K562 (cell line): ENCODE measurements around the gene NIPBL. TPM values are rescaled to one million over a fixed set of nuclear protein-coding genes. Genes with fewer than 3 reads are reported as not detected.

Experiments
- ATAC-seq: fragments of 200-7000 bp; cut with Tn5 transposase; 3 replicates; pipeline ENCODE4 v1.9.1; 2020; ENCODE audit warnings: moderate library complexity
- BruUV-seq: library from RNA; stranded (reverse); fragments of 400-500 nt; replicated peaks from 2 replicates; lab custom pipeline; 2021; lab: Mats Ljungman, UMichigan
- CTCF ChIA-PET: fragments of 300-600 bp; formaldehyde crosslinking; extraction: SDS; loops from one replicate; lab custom pipeline; 2021; ENCODE audit warnings: low intra/inter-chr PET ratio; lab: Yijun Ruan, JAX
- POLR2A ChIA-PET: fragments of 300-600, 350-650 bp; sonication (Branson Sonifier 250); formaldehyde crosslinking; extraction: SDS; loops from one replicate; lab custom pipeline; 2021; ENCODE audit warnings: antibody characterized with exemption, inconsistent platforms; lab: Yijun Ruan, JAX
- DNase-seq, 4 experiments: peaks; one replicate each; pipeline versions ENCODE4 v3.0.0 to v3.0.0-alpha.2; 2011 to 2018; ENCODE audit warnings: low spot score in 3 of 4, mixed read lengths in 3 of 4; ENCODE audit errors: extremely low read depth in 1 of 4
- FAIRE-seq: peaks from 2 replicates; lab custom pipeline; 2011; peaks lifted over from hg19 to GRCh38; lab: Jason Lieb, UNC
- H2AFZ ChIP-seq: 2 replicates; pipeline ENCODE4 v1.6.0; 2011; ENCODE audit warnings: low read depth, low read length, control low read depth, inconsistent platforms
- H3K27ac ChIP-seq: fragments of 200-600 bp; 3 replicates; pipeline ENCODE4 v1.8.0; 2011; ENCODE audit warnings: low read depth, mild to moderate bottlenecking, control low read depth, inconsistent platforms, low read length, moderate library complexity, mixed read lengths; ENCODE audit errors: extremely low read depth
- H3K27me3 ChIP-seq, 2 experiments: fragments of 300-600 bp in 1 of 2; 2 replicates in 1 of 2; 3 replicates in 1 of 2; pipeline versions ENCODE4 v1.6.0 to v1.8.0; 2011; ENCODE audit warnings: inconsistent platforms in 2 of 2, low read length in 2 of 2, mild to moderate bottlenecking in 1 of 2, mixed read lengths in 1 of 2, moderate library complexity in 1 of 2; ENCODE audit not compliant: control insufficient read depth in 2 of 2, insufficient read depth in 2 of 2
- H3K36me3 ChIP-seq: fragments of 300-600 bp; 3 replicates; pipeline ENCODE4 v1.8.0; 2011; ENCODE audit warnings: mild to moderate bottlenecking, low read length, inconsistent platforms; ENCODE audit not compliant: control insufficient read depth, insufficient read depth
- H3K4me1 ChIP-seq, 2 experiments: fragments of 200-600 bp in 1 of 2; replicated peaks in 1 of 2; 2 replicates in 1 of 2; 3 replicates in 1 of 2; pipeline versions ENCODE4 v1.5.1 to v1.8.0; 2011; ENCODE audit warnings: inconsistent platforms in 2 of 2, low read length in 2 of 2, mild to moderate bottlenecking in 1 of 2, mixed read lengths in 1 of 2, moderate library complexity in 1 of 2; ENCODE audit not compliant: control insufficient read depth in 2 of 2, insufficient read depth in 2 of 2
- H3K4me2 ChIP-seq: 2 replicates; pipeline ENCODE4 v1.6.1; 2011; ENCODE audit warnings: low read length, control low read depth, inconsistent platforms, mixed read lengths; ENCODE audit not compliant: insufficient read depth
- H3K4me3 ChIP-seq: fragments of 200-600 bp; sonication (generic), shearing (Covaris generic); 2 replicates; pipeline ENCODE4 v1.5.1; 2016; ENCODE audit warnings: control low read depth, inconsistent platforms
- H3K79me2 ChIP-seq: fragments of 200-600 bp; 3 replicates; pipeline ENCODE4 v1.8.0; 2011; ENCODE audit warnings: low read length, inconsistent platforms; ENCODE audit not compliant: control insufficient read depth, insufficient read depth
- H3K9ac ChIP-seq, 2 experiments: 2 replicates each; pipeline versions ENCODE4 v1.6.0 to v1.6.1; 2011; ENCODE audit warnings: low read depth in 2 of 2, low read length in 2 of 2, control low read depth in 1 of 2, inconsistent platforms in 1 of 2, mild to moderate bottlenecking in 1 of 2, mixed read lengths in 1 of 2; ENCODE audit not compliant: insufficient read depth in 1 of 2
- H3K9me1 ChIP-seq: one replicate; pipeline ENCODE4 v1.6.0; 2011; ENCODE audit warnings: inconsistent platforms, mild to moderate bottlenecking, low read length, moderate library complexity; ENCODE audit not compliant: control insufficient read depth, insufficient read depth
- H3K9me3 ChIP-seq: replicated peaks from 2 replicates; pipeline ENCODE4 v1.5.1; 2011; ENCODE audit warnings: low read depth, low read length, inconsistent platforms; ENCODE audit not compliant: control insufficient read depth, insufficient read depth
- H4K20me1 ChIP-seq: replicated peaks from 2 replicates; pipeline ENCODE4 v1.6.1; 2011; ENCODE audit warnings: low read length, inconsistent platforms, mixed read lengths; ENCODE audit not compliant: control insufficient read depth, insufficient read depth
- GABPB1 ChIP-seq: sonication (generic); formaldehyde crosslinking; IDR thresholded peaks from 2 replicates; pipeline ENCODE4 v1.8.0; 2022; ENCODE audit warnings: mild to moderate bottlenecking, missing genetic modification reagents
- HCFC1 ChIP-seq: IDR thresholded peaks from 2 replicates; pipeline ENCODE4 v1.6.1; 2012; ENCODE audit warnings: low read depth, low read length, improper control_type of control experiment
- NCOA4 ChIP-seq: fragments of 450-650 bp; IDR thresholded peaks from 2 replicates; pipeline ENCODE4 v1.6.1; 2018; ENCODE audit warnings: mild to moderate bottlenecking; ENCODE audit not compliant: partially characterized antibody
- NR2C1 ChIP-seq, 2 experiments: fragments of 450-650 bp; IDR thresholded peaks; 2 replicates each; pipeline ENCODE4 v1.6.1; 2017; ENCODE audit warnings: mild to moderate bottlenecking in 2 of 2, antibody characterized with exemption in 1 of 2, inconsistent platforms in 1 of 2, missing compliant biosample characterization in 1 of 2, missing genetic modification characterization in 1 of 2
- POU5F1 ChIP-seq: fragments of 150-350 bp; IDR thresholded peaks from 2 replicates; pipeline ENCODE4 v1.6.1; 2014; ENCODE audit warnings: borderline replicate concordance, low read length, low read depth, mild to moderate bottlenecking; ENCODE audit not compliant: partially characterized antibody
- RAD51 ChIP-seq: fragments of 450-650 bp; IDR thresholded peaks from 2 replicates; pipeline ENCODE4 v1.7.1; 2016; ENCODE audit warnings: low read depth, mild to moderate bottlenecking, borderline replicate concordance
- SLC30A9 ChIP-seq: fragments of 250-450 bp; sonication (Bioruptor Pico); IDR thresholded peaks from 2 replicates; pipeline ENCODE4 v1.8.0; 2022; ENCODE audit warnings: mild to moderate bottlenecking, moderate library complexity
- ZNF140 ChIP-seq: fragments of 250-450 bp; sonication (Bioruptor Pico); IDR thresholded peaks from 2 replicates; pipeline ENCODE4 v1.8.0; 2021; ENCODE audit warnings: moderate library complexity, mild to moderate bottlenecking, inconsistent platforms
- WGBS: fragments of 100-300 bp; shearing (Covaris generic); methylation state at CpG from one replicate; pipeline ENCODE4 v1.1.6; 2016; ENCODE audit warnings: low coverage, mixed read lengths; ENCODE audit not compliant: insufficient coverage; ENCODE audit errors: missing lambda C conversion rate; 5-methylcytosine and 5-hydroxymethylcytosine counted together
- in situ Hi-C: fragments of 300-500 bp; cut with MboI; formaldehyde crosslinking; loops from 4 replicates; pipeline ENCODE4 v1.15.0; 2018; ENCODE audit warnings: inconsistent platforms, mixed read lengths
- intact Hi-C: fragments of 100-400 bp; cut with micrococcal nuclease; formaldehyde crosslinking; loops from 2 replicates; pipeline ENCODE4 v1.14.2; 2022
- polyA plus RNA-seq, 8 experiments: library from polyadenylated mRNA; depleted of rRNA in 4 of 8; stranded (reverse) in 5 of 8; unstranded in 3 of 8; fragments of >200 nt; fragmentation: Nextera tagmentation in 2 of 8; fragmentation: Illumina TruSeq in 1 of 8; extraction: Ambion mirVana in 2 of 8; extraction: Trizol in 1 of 8; gene quantifications; 2 replicates each; pipeline versions ENCODE4 v1.2.1 to v1.2.3, GENCODE V29; 2011 to 2014; ENCODE audit warnings: inconsistent platforms in 1 of 8, missing spikeins in 1 of 8
- total RNA-seq, 7 experiments: library from RNA; depleted of rRNA in 6 of 7; stranded (reverse); fragments of >200 nt in 6 of 7; fragmentation: Illumina TruSeq in 2 of 7; extraction: Trizol in 2 of 7; gene quantifications; 2 replicates each; pipeline versions ENCODE4 v1.2.1 to v1.2.3, GENCODE V29; 2011 to 2021; ENCODE audit warnings: low replicate concordance in 1 of 7

Gene NIPBL
- total and polyA plus RNA-seq, 9 of the 15 experiments (the other 6 are each of a cell fraction or from before 2014, with no cell fraction given): 12.9 to 56.7 (median 38.9) TPM

DNA sequence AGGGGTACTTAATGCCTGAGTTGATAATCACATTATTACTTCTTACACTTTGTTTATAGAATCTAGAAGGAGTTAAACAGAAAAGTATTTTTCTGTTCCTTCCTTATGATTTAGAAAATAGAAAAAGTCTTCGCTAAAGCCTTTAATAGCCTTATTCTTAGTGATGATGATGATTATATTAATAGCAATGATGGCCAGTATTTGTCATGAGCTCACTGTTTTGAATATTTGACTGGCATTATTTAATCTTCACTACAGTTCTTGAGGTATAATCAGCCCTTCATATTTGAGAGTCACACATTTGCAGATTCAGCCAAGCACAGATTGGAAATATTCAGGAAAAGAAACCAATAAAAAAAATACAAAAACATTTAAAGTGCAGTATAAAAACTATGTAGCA lies 23.3 kb downstream of the NIPBL start:
- Histone ChIP-seq H3K4me1 (0 out of 5 replicates have a peak, but pooled peaks cover 0 to 4% of the 10 kb centered on the region in 2 experiments), H3K79me2 (peaks cover 100% of the 10 kb centered on the region), H2AFZ (no peak overlapping the region), H3K4me2 (no peak overlapping the region), H3K9me3 (no peaks in the 10 kb centered on the region), H3K4me3 (no peak overlapping the region), H4K20me1 (peaks cover 15% of the 10 kb centered on the region; the same call in 1 of the 2 replicates), H3K27me3 (no peaks in the 10 kb centered on the region), H3K9me1 (no peaks in the 10 kb centered on the region), H3K36me3 (no peaks in the 10 kb centered on the region), H3K9ac (no peak overlapping the region), H3K27ac (no peak overlapping the region)
- no peak for ATAC-seq
- POLR2A ChIA-PET: interaction anchor here (1.0 to 1.7 kb wide), 2 partner anchors 15 to 16 kb away, joined by 3 to 6 read pairs; no protein-coding TSS in a partner anchor
- intact Hi-C loops: no loop called here
- 100% methylated on average over 1 of the region's 1 CpG for WGBS
- TF ChIP-seq POU5F1 (no peak), SLC30A9 (CRISPR knock-in tag) (no peak), HCFC1 (no peak), RAD51 (no peak), ZNF140 (no peak), NR2C1 (IDR thresholded peaks at IDR 0.05) (no peak), NR2C1 (tag; IDR thresholded peaks at IDR 0.05) (no peak), NCOA4 (no peak), GABPB1 (CRISPR knock-in tag) (no peak)
- no TSS peak for BruUV-seq
- FAIRE-seq: no peak
- CTCF ChIA-PET: no interaction called here
- DNase-seq: no peak
- in situ Hi-C loops: no loop called here
